H1 (cell line): ENCODE measurements around the gene ITSN1. TPM values are rescaled to one million over a fixed set of nuclear protein-coding genes. Genes with fewer than 3 reads are reported as not detected.

ENCODE experiments used
- CTCF ChIA-PET: fragments of 300-600 bp; sonication (Branson Sonifier 250); formaldehyde crosslinking; loops from one replicate; lab custom pipeline; 2021; ENCODE audit not compliant: partially characterized antibody; lab: Charles Lee
- POLR2A ChIA-PET: fragments of 300-600 bp; sonication (Branson Sonifier 250); formaldehyde crosslinking; loops from one replicate; lab custom pipeline; 2021; ENCODE audit warnings: inconsistent platforms; ENCODE audit not compliant: partially characterized antibody; lab: Charles Lee
- DNase-seq, 2 experiments: peaks; one replicate each; pipeline versions ENCODE4 v3.0.0 to v3.0.0-alpha.2; 2010 to 2022; ENCODE audit warnings: low spot score in 2 of 2, low read depth in 1 of 2, mixed read lengths in 1 of 2
- FAIRE-seq: peaks from 2 replicates; lab custom pipeline; 2011; peaks lifted over from hg19 to GRCh38; lab: Jason Lieb, UNC
- H2AFZ ChIP-seq: 2 replicates; pipeline ENCODE4 v1.8.1; 2012; ENCODE audit warnings: low read length, inconsistent platforms
- H2AK5ac ChIP-seq: 2 replicates; pipeline ENCODE4 v1.6.1; 2013; ENCODE audit warnings: low read depth, low read length
- H2BK120ac ChIP-seq: replicated peaks from 2 replicates; pipeline ENCODE3; 2013; ENCODE audit warnings: low read depth, low read length, inconsistent platforms
- H2BK12ac ChIP-seq: 2 replicates; pipeline ENCODE4 v1.6.1; 2013; ENCODE audit warnings: low read depth, low read length
- H2BK15ac ChIP-seq: 2 replicates; pipeline ENCODE4 v1.6.1; 2013; ENCODE audit warnings: low read length
- H2BK20ac ChIP-seq: 2 replicates; pipeline ENCODE4 v1.6.1; 2013; ENCODE audit warnings: low read length
- H2BK5ac ChIP-seq: 2 replicates; pipeline ENCODE4 v1.6.1; 2013; ENCODE audit warnings: low read depth, low read length
- H3K14ac ChIP-seq: 2 replicates; pipeline ENCODE4 v1.6.1; 2013; ENCODE audit warnings: inconsistent platforms; ENCODE audit not compliant: insufficient read length
- H3K18ac ChIP-seq: 2 replicates; pipeline ENCODE4 v1.6.1; 2013; ENCODE audit warnings: low read length; ENCODE audit errors: extremely low read depth
- H3K23ac ChIP-seq: 2 replicates; pipeline ENCODE4 v1.6.1; 2013; ENCODE audit warnings: inconsistent platforms; ENCODE audit not compliant: insufficient read length
- H3K23me2 ChIP-seq: 2 replicates; pipeline ENCODE4 v1.6.1; 2013; ENCODE audit warnings: low read depth, low read length
- H3K27ac ChIP-seq: 2 replicates; pipeline ENCODE4 v1.6.1; 2011; ENCODE audit warnings: low read depth, low read length, inconsistent platforms
- H3K27me3 ChIP-seq, 4 experiments: replicated peaks in 1 of 4; 1 replicate in 1 of 4; 2 replicates in 3 of 4; pipeline versions ENCODE4 v1.6.1 to v1.8.1; 2011 to 2013; ENCODE audit warnings: low read length in 3 of 4, mild to moderate bottlenecking in 3 of 4, inconsistent platforms in 2 of 4, mixed read lengths in 2 of 4, moderate library complexity in 1 of 4; ENCODE audit not compliant: control insufficient read depth in 3 of 4, insufficient read depth in 3 of 4; ENCODE audit errors: extremely low read depth in 1 of 4
- H3K36me3 ChIP-seq, 4 experiments: 2 replicates each; pipeline versions ENCODE4 v1.6.1 to v1.8.1; 2011 to 2013; ENCODE audit warnings: mild to moderate bottlenecking in 4 of 4, low read length in 3 of 4, moderate library complexity in 2 of 4, control low read depth in 1 of 4, inconsistent platforms in 1 of 4; ENCODE audit not compliant: insufficient read depth in 4 of 4, control insufficient read depth in 2 of 4
- H3K4ac ChIP-seq: replicated peaks from 2 replicates; pipeline ENCODE3; 2013; ENCODE audit warnings: low read length, low read depth, mixed read lengths, inconsistent platforms; ENCODE audit not compliant: insufficient read length
- H3K4me1 ChIP-seq, 4 experiments: replicated peaks in 1 of 4; 1 replicate in 1 of 4; 2 replicates in 3 of 4; pipeline versions ENCODE4 v1.6.1 to v1.8.1; 2011 to 2013; ENCODE audit warnings: low read length in 3 of 4, inconsistent platforms in 2 of 4, mixed read lengths in 1 of 4; ENCODE audit not compliant: insufficient read depth in 4 of 4, control insufficient read depth in 3 of 4
- H3K4me2 ChIP-seq, 2 experiments: 2 replicates each; pipeline versions ENCODE4 v1.6.1 to v1.8.1; 2011 to 2013; ENCODE audit warnings: low read depth in 2 of 2, low read length in 2 of 2, control low read depth in 1 of 2, inconsistent platforms in 1 of 2, mild to moderate bottlenecking in 1 of 2; ENCODE audit not compliant: insufficient read depth in 1 of 2
- H3K4me3 ChIP-seq, 4 experiments: fragments of 200-600, 300-600 bp in 1 of 4; sonication (generic), shearing (Covaris generic), sonication (Bioruptor Twin) in 1 of 4; 2 replicates each; pipeline versions ENCODE4 v1.5.1 to v1.8.1; 2011 to 2016; ENCODE audit warnings: low read length in 4 of 4, low read depth in 3 of 4, control low read depth in 2 of 4, inconsistent platforms in 2 of 4, mild to moderate bottlenecking in 2 of 4, mixed read lengths in 1 of 4, moderate library complexity in 1 of 4; ENCODE audit not compliant: insufficient read depth in 2 of 4; ENCODE audit errors: extremely low read depth in 1 of 4
- H3K56ac ChIP-seq: replicated peaks from 2 replicates; pipeline ENCODE3; 2013; ENCODE audit warnings: low read depth, mild to moderate bottlenecking, mixed read lengths, low read length, inconsistent platforms; ENCODE audit not compliant: insufficient read length
- H3K79me1 ChIP-seq: 2 replicates; pipeline ENCODE4 v1.6.1; 2013; ENCODE audit warnings: low read depth, low read length, control low read depth
- H3K79me2 ChIP-seq, 2 experiments: 2 replicates each; pipeline versions ENCODE4 v1.6.1 to v1.8.1; 2012 to 2013; ENCODE audit warnings: low read length in 2 of 2, mild to moderate bottlenecking in 2 of 2, inconsistent platforms in 1 of 2; ENCODE audit not compliant: insufficient read depth in 2 of 2, control insufficient read depth in 1 of 2
- H3K9ac ChIP-seq, 4 experiments: replicated peaks in 1 of 4; 1 replicate in 1 of 4; 2 replicates in 3 of 4; pipeline versions ENCODE4 v1.6.1 to v1.8.1; 2011 to 2013; ENCODE audit warnings: low read depth in 3 of 4, low read length in 3 of 4, control low read depth in 2 of 4, mild to moderate bottlenecking in 2 of 4, moderate library complexity in 2 of 4, inconsistent platforms in 1 of 4; ENCODE audit errors: extremely low read depth in 1 of 4
- H3K9me3 ChIP-seq, 2 experiments: 2 replicates each; pipeline versions ENCODE4 v1.6.1 to v1.8.1; 2012 to 2013; ENCODE audit warnings: mild to moderate bottlenecking in 2 of 2, moderate library complexity in 2 of 2, control low read depth in 1 of 2, inconsistent platforms in 1 of 2, low read depth in 1 of 2, low read length in 1 of 2, mixed read lengths in 1 of 2; ENCODE audit not compliant: insufficient read depth in 2 of 2
- H4K20me1 ChIP-seq, 2 experiments: replicated peaks in 1 of 2; 2 replicates each; pipeline versions ENCODE3 to v1.8.1; 2011 to 2013; ENCODE audit warnings: inconsistent platforms in 2 of 2, low read length in 2 of 2, mild to moderate bottlenecking in 1 of 2; ENCODE audit not compliant: insufficient read depth in 2 of 2, control insufficient read depth in 1 of 2
- H4K5ac ChIP-seq: 2 replicates; pipeline ENCODE4 v1.6.1; 2013; ENCODE audit warnings: low read length, low read depth, mixed read lengths, inconsistent platforms; ENCODE audit not compliant: insufficient read length
- H4K8ac ChIP-seq: 2 replicates; pipeline ENCODE4 v1.8.0; 2013; ENCODE audit warnings: mild to moderate bottlenecking, moderate library complexity, low read length, inconsistent platforms; ENCODE audit not compliant: insufficient read depth; ENCODE audit errors: extremely low read depth
- H4K91ac ChIP-seq: replicated peaks from 2 replicates; pipeline ENCODE3; 2013; ENCODE audit warnings: low read length, mixed read lengths, inconsistent platforms; ENCODE audit not compliant: insufficient read length
- HDAC6 ChIP-seq: IDR thresholded peaks from one replicate; pipeline ENCODE4 v1.7.1; 2012; ENCODE audit warnings: low read depth, mild to moderate bottlenecking, inconsistent platforms, low read length, moderate library complexity
- KDM1A ChIP-seq: fragments of 200-600, 300-600 bp; sonication (generic); IDR thresholded peaks from 2 replicates; pipeline ENCODE4 v1.7.1; 2016; ENCODE audit warnings: mild to moderate bottlenecking, low read length, borderline replicate concordance
- WGBS, 2 experiments: shearing (Covaris generic) in 1 of 2; methylation state at CpG; one replicate each; pipeline versions ENCODE4 v1.1.6 to v1.1.7; 2013 to 2015; ENCODE audit warnings: low lambda C conversion rate in 2 of 2, mixed read lengths in 2 of 2, inconsistent platforms in 1 of 2, low coverage in 1 of 2, missing lambda C conversion rate in 1 of 2; ENCODE audit not compliant: insufficient replicate concordance in 2 of 2, insufficient coverage in 1 of 2, insufficient read length in 1 of 2; ENCODE audit errors: extremely low coverage in 1 of 2, missing lambda C conversion rate in 1 of 2; 5-methylcytosine and 5-hydroxymethylcytosine counted together
- polyA plus RNA-seq, 7 experiments: library from polyadenylated mRNA; depleted of rRNA in 3 of 7; stranded (reverse) in 5 of 7; unstranded in 2 of 7; fragments of >200 nt in 5 of 7; fragments of 200-250 nt in 2 of 7; gene quantifications; 1 replicate in 5 of 7; 2 replicates in 1 of 7; 4 replicates in 1 of 7; pipeline versions ENCODE4 v1.2.1 to v1.2.3, GENCODE V29; 2011 to 2013; ENCODE audit warnings: missing spikeins in 2 of 7, mixed read lengths in 2 of 7
- total RNA-seq: library from RNA; stranded (reverse); fragmentation: NEBNext Ultra II Directional; extraction: Animal tissue kit (Norgen Biotek cat#: 25700); gene quantifications from 2 replicates; pipeline ENCODE4 v1.2.1, GENCODE V29; 2021

ITSN1 gene
- total and polyA plus RNA-seq, 2 of the 8 experiments (the other 6 are each of a cell fraction or from before 2014, with no cell fraction given), result 60.8 to 78.1 TPM

GRCh38 chr21:33698087-33698860 lies 56.0 kb downstream of the ITSN1 start:
- peaks cover 7% of the 10 kb centered on the region for H3K79me1 ChIP-seq
- ChIA-PET CTCF (no interaction called here), POLR2A (interaction anchor here (0.9 to 1.2 kb wide), 2 partner anchors 13 to 15 kb away, joined by 3 to 4 read pairs; no protein-coding TSS in a partner anchor)
- H3K4ac ChIP-seq, result no peak overlapping the region
- H3K4me2 ChIP-seq, result no peak overlapping the region
- no peaks in the 10 kb centered on the region for H3K23me2 ChIP-seq
- no peak overlapping the region for H3K4me3 ChIP-seq
- WGBS, 2 experiments, result 89% methylated on average over 3 of the region's 3 CpGs; no CpG with 5 or more reads in 1 of the 2 experiments
- H3K36me3 ChIP-seq, result no peaks in the 10 kb centered on the region
- H3K27ac ChIP-seq, result no peak overlapping the region
- no peaks in the 10 kb centered on the region for H3K27me3 ChIP-seq
- FAIRE-seq, result no peak
- no peak for DNase-seq
- no peak overlapping the region for H3K56ac ChIP-seq
- H3K4me1 ChIP-seq, result peaks cover 0 to 4% (median 2%) of the 10 kb centered on the region in 4 experiments; a peak in 5 of 7 replicates
- no peak overlapping the region for H2BK12ac ChIP-seq
- H4K91ac ChIP-seq, result no peak overlapping the region
- no peaks in the 10 kb centered on the region for H3K9me3 ChIP-seq
- no peak overlapping the region for H3K14ac ChIP-seq
- no peak overlapping the region for H4K8ac ChIP-seq
- H2BK20ac ChIP-seq, result no peak overlapping the region
- no peak overlapping the region for H2AK5ac ChIP-seq
- no peak overlapping the region for H3K23ac ChIP-seq
- H2BK15ac ChIP-seq, result no peak overlapping the region
- no peak overlapping the region for H3K9ac ChIP-seq
- H2BK5ac ChIP-seq, result no peak overlapping the region
- H3K18ac ChIP-seq, result no peak overlapping the region
- no peak overlapping the region for H4K5ac ChIP-seq
- H2BK120ac ChIP-seq, result no peak overlapping the region
- H2AFZ ChIP-seq, result no peak overlapping the region
- peaks cover 7 to 12% of the 10 kb centered on the region in 2 experiments for H4K20me1 ChIP-seq
- H3K79me2 ChIP-seq, result peaks cover 0 to 93% of the 10 kb centered on the region in 2 experiments; a peak in 3 of 4 replicates
- TF ChIP-seq KDM1A (no peak), HDAC6 (no peak)
